DND-41 (cell line): Measurements from ENCODE around the gene HOXC6.
"Not testable (repeated sequence)": the region's sequence is repeated elsewhere in the genome, so short reads cannot be mapped to it uniquely, and the experiment has no call there.

Experiments
- ATAC-seq: fragments of 200-7000 bp; cut with Tn5 transposase; 3 replicates; pipeline ENCODE4 v1.9.1; 2021; ENCODE audit warnings: low read depth; ENCODE audit not compliant: insufficient read depth
- DNase-seq: peaks from one replicate; pipeline ENCODE4 v3.0.0-alpha.2; 2020
- H2AFZ ChIP-seq: 2 replicates; pipeline ENCODE4 v1.6.0; 2012; ENCODE audit warnings: low read depth, low read length
- H3K27ac ChIP-seq: 2 replicates; pipeline ENCODE4 v1.5.1; 2012; ENCODE audit warnings: low read length, inconsistent platforms
- H3K27me3 ChIP-seq: fragments of 200-600 bp; sonication (generic); 2 replicates; pipeline ENCODE4 v1.6.0; 2012; ENCODE audit warnings: low read length, mild to moderate bottlenecking, inconsistent platforms; ENCODE audit not compliant: insufficient read depth, poor library complexity
- H3K36me3 ChIP-seq: 2 replicates; pipeline ENCODE4 v1.5.1; 2012; ENCODE audit warnings: low read length, inconsistent platforms; ENCODE audit not compliant: insufficient read depth
- H3K4me1 ChIP-seq: 2 replicates; pipeline ENCODE4 v1.5.1; 2012; ENCODE audit warnings: mild to moderate bottlenecking, low read length; ENCODE audit not compliant: insufficient read depth
- H3K4me2 ChIP-seq: 2 replicates; pipeline ENCODE4 v1.6.0; 2012; ENCODE audit warnings: mild to moderate bottlenecking, moderate library complexity, low read length, inconsistent platforms; ENCODE audit not compliant: insufficient read depth
- H3K4me3 ChIP-seq, 2 experiments: fragments of 200-600 bp in 1 of 2; shearing (Covaris generic) in 1 of 2; 2 replicates each; pipeline ENCODE4 v1.5.1; 2012 to 2016; ENCODE audit warnings: inconsistent platforms in 2 of 2, low read length in 2 of 2, mild to moderate bottlenecking in 2 of 2, low read depth in 1 of 2, moderate library complexity in 1 of 2
- H3K79me2 ChIP-seq: 2 replicates; pipeline ENCODE4 v1.6.0; 2012; ENCODE audit warnings: low read length, inconsistent platforms; ENCODE audit not compliant: insufficient read depth
- H3K9ac ChIP-seq: 2 replicates; pipeline ENCODE4 v1.6.0; 2012; ENCODE audit warnings: low read depth, mild to moderate bottlenecking, inconsistent platforms, low read length, moderate library complexity
- H3K9me3 ChIP-seq: 2 replicates; pipeline ENCODE4 v1.5.1; 2012; ENCODE audit warnings: low read length, moderate library complexity, mild to moderate bottlenecking, inconsistent platforms; ENCODE audit not compliant: insufficient read depth, severe bottlenecking
- H4K20me1 ChIP-seq: 2 replicates; pipeline ENCODE4 v1.6.0; 2012; ENCODE audit warnings: low read length; ENCODE audit not compliant: insufficient read depth

Gene HOXC6

GRCh38 chr12:54079115-54079514, 50.9 kb downstream of the HOXC6 start:
- H3K27me3 ChIP-seq, H2AFZ ChIP-seq, H3K27ac ChIP-seq, H3K36me3 ChIP-seq, DNase-seq, H3K9ac ChIP-seq, H3K9me3 ChIP-seq, H4K20me1 ChIP-seq, H3K4me2 ChIP-seq, H3K4me3 ChIP-seq, H3K79me2 ChIP-seq, ATAC-seq: not testable (repeated sequence)
- peaks cover 22% of the 10 kb centered on the region for H3K4me1 ChIP-seq
